Measurements from ENCODE around the gene RGSL1. TPM values are rescaled to one million over a fixed set of nuclear protein-coding genes. Genes with fewer than 3 reads are reported as not detected.
A peak's percentile ranks its signal among the peaks of the same experiment; 100 is the strongest.

Gene RGSL1
- total and polyA plus RNA-seq, 9 of the 15 experiments (the other 6 are each of a cell fraction or from before 2014, with no cell fraction given): 0.03 TPM; not detected in 8

GRCh38 chr1:182602935-182603645 lies 153.1 kb downstream of the RGSL1 start:
- BruUV-seq (replicated peaks): no TSS peak
- no peaks in the 10 kb centered on the region for H3K9me3 ChIP-seq (replicated peaks; ENCODE audit: control insufficient read depth, insufficient read depth, low read depth, low read length)
- ChIA-PET CTCF (ENCODE audit: low intra/inter-chr PET ratio) (interaction anchor here (2.4 to 4.5 kb wide), 2 partner anchors 180 to 184 kb away, joined by 16 to 53 read pairs; no protein-coding TSS in a partner anchor), POLR2A (interaction anchor here (0.7 to 1.4 kb wide), 7 partner anchors 10 to 299 kb away, joined by 3 to 5 read pairs (median 3); partner anchors contain the start of gene RNASEL)
- H3K9me1 ChIP-seq (ENCODE audit: control insufficient read depth, insufficient read depth, low read length): no peaks in the 10 kb centered on the region
- no peak for ATAC-seq
- no peak for FAIRE-seq
- no peak overlapping the region for H3K27ac ChIP-seq (ENCODE audit: extremely low read depth, low read depth, low read length)
- no peaks in the 10 kb centered on the region for H3K36me3 ChIP-seq (ENCODE audit: control insufficient read depth, insufficient read depth, low read length)
- H2AFZ ChIP-seq (ENCODE audit: low read depth, low read length): no peak overlapping the region
- peaks cover 2 to 21% of the 10 kb centered on the region in 2 experiments; a peak in 3 of 5 replicates for H3K27me3 ChIP-seq (ENCODE audit: control insufficient read depth in 2 of 2, insufficient read depth in 2 of 2, low read length in 2 of 2)
- H3K4me3 ChIP-seq: no peak overlapping the region
- no peak for DNase-seq (ENCODE audit: extremely low read depth in 1 of 4, low spot score in 3 of 4)
- H3K79me2 ChIP-seq (ENCODE audit: control insufficient read depth, insufficient read depth, low read length): no peaks in the 10 kb centered on the region
- TF ChIP-seq SMAD2 (IDR thresholded peaks at IDR 0.05; ENCODE audit: low read depth, low read length) (no peak), ZNF184 (CRISPR knock-in tag; IDR thresholded peaks at IDR 0.05) (peak; percentile 31; the same call in 1 of the 2 replicates), ZNF282 (CRISPR knock-in tag; IDR thresholded peaks at IDR 0.05) (no peak), MYNN (IDR thresholded peaks at IDR 0.05) (no peak), MYNN (CRISPR knock-in tag; IDR thresholded peaks at IDR 0.05) (no peak), PHB (CRISPR knock-in tag; IDR thresholded peaks at IDR 0.05) (no peak)
- H3K4me2 ChIP-seq (ENCODE audit: insufficient read depth, low read length): no peak overlapping the region
- intact Hi-C loops (cut with micrococcal nuclease) (no loop called here), in situ Hi-C loops (cut with MboI) (no loop called here)
- no peaks in the 10 kb centered on the region for H4K20me1 ChIP-seq (replicated peaks; ENCODE audit: control insufficient read depth, insufficient read depth, low read length)
- no peak overlapping the region for H3K9ac ChIP-seq (ENCODE audit: insufficient read depth in 1 of 2, low read depth in 2 of 2, low read length in 2 of 2)
- peaks cover 12 to 13% of the 10 kb centered on the region in 2 experiments; a peak in 4 of 5 replicates for H3K4me1 ChIP-seq (replicated peaks in 1 of 2; ENCODE audit: control insufficient read depth in 2 of 2, insufficient read depth in 2 of 2, low read length in 2 of 2)
- WGBS (ENCODE audit: insufficient coverage, low coverage, missing lambda C conversion rate): 7% methylated on average over 10 of the region's 10 CpGs
